Natural killer cell (primary cell): ENCODE data around the gene RNF175. TPM values are rescaled to one million over a fixed set of nuclear protein-coding genes. Genes with fewer than 3 reads are reported as not detected.

Source experiments
- ATAC-seq, 3 donors: fragments of 150-1000 bp in 2 of 3; fragments of 200-7000 bp in 1 of 3; cut with Tn5 transposase; 1 replicate in 1 of 3; 2 replicates in 2 of 3; pipeline ENCODE4 v1.10.0; 2021; ENCODE audit warnings: mild to moderate bottlenecking in 2 of 3, moderate library complexity in 2 of 3
- DNase-seq, 2 donors: peaks; one replicate each; pipeline versions ENCODE4 v3.0.0 to v3.0.0-alpha.2; 2013 to 2021; ENCODE audit warnings: mixed read lengths in 1 of 2
- H3K27ac ChIP-seq: one replicate; pipeline ENCODE4 v1.5.1; 2013; ENCODE audit warnings: mild to moderate bottlenecking, low read length
- H3K27me3 ChIP-seq: one replicate; pipeline ENCODE4 v1.6.1; 2013; ENCODE audit warnings: low read length; ENCODE audit not compliant: control insufficient read depth, insufficient read depth
- H3K36me3 ChIP-seq: one replicate; pipeline ENCODE4 v1.6.1; 2013; ENCODE audit warnings: low read length; ENCODE audit not compliant: control insufficient read depth, insufficient read depth
- H3K4me1 ChIP-seq: one replicate; pipeline ENCODE4 v1.6.1; 2013; ENCODE audit warnings: low read length; ENCODE audit not compliant: control insufficient read depth, insufficient read depth
- H3K4me3 ChIP-seq: one replicate; pipeline ENCODE4 v1.5.1; 2013; ENCODE audit warnings: low read length
- H3K9me3 ChIP-seq: one replicate; pipeline ENCODE4 v1.6.1; 2013; ENCODE audit warnings: low read length; ENCODE audit not compliant: control insufficient read depth, insufficient read depth
- H3K27ac Mint-ChIP-seq, 2 donors: one replicate each; pipeline ENCODE4 v1.8.0; 2022; ENCODE audit warnings: mild to moderate bottlenecking in 2 of 2, mixed read lengths in 2 of 2, moderate library complexity in 1 of 2
- H3K27me3 Mint-ChIP-seq, 2 donors: one replicate each; pipeline ENCODE4 v1.8.0; 2022; ENCODE audit warnings: low read depth in 2 of 2, mixed read lengths in 2 of 2
- H3K36me3 Mint-ChIP-seq: one replicate; pipeline ENCODE4 v1.8.0; 2022; ENCODE audit warnings: mixed read lengths
- H3K4me1 Mint-ChIP-seq, 2 donors: one replicate each; pipeline ENCODE4 v1.8.0; 2022; ENCODE audit warnings: mixed read lengths in 2 of 2
- H3K4me3 Mint-ChIP-seq: one replicate; pipeline ENCODE4 v1.8.0; 2022; ENCODE audit warnings: mild to moderate bottlenecking, moderate library complexity, mixed read lengths
- H3K9me3 Mint-ChIP-seq, 2 donors: one replicate each; pipeline ENCODE4 v1.8.0; 2022; ENCODE audit warnings: mixed read lengths in 2 of 2
- CTCF ChIP-seq: fragments of 200-600 bp; IDR thresholded peaks from one replicate; pipeline ENCODE4 v1.8.0; 2022; ENCODE audit warnings: antibody characterized with exemption
- WGBS: methylation state at CpG from one replicate; pipeline ENCODE4 v1.1.7; 2013; ENCODE audit warnings: missing lambda C conversion rate; ENCODE audit not compliant: insufficient coverage; 5-methylcytosine and 5-hydroxymethylcytosine counted together
- intact Hi-C: fragments of 100-400 bp; cut with micrococcal nuclease; formaldehyde crosslinking; loops from one replicate; pipeline ENCODE4 v1.14.2; 2022
- total RNA-seq, 4 donors: library from RNA; stranded (reverse); fragments of 120-200 nt in 1 of 4; gene quantifications; one replicate each; pipeline versions ENCODE4 v1.2.3 to v1.2.4, GENCODE V29; 2013 to 2022

The RNF175 gene
- total RNA-seq, 3 donors from 2014 or later (not counting 1 experiment from before 2014, with no cell fraction given) = 0.07 TPM; not detected in 2

DNA sequence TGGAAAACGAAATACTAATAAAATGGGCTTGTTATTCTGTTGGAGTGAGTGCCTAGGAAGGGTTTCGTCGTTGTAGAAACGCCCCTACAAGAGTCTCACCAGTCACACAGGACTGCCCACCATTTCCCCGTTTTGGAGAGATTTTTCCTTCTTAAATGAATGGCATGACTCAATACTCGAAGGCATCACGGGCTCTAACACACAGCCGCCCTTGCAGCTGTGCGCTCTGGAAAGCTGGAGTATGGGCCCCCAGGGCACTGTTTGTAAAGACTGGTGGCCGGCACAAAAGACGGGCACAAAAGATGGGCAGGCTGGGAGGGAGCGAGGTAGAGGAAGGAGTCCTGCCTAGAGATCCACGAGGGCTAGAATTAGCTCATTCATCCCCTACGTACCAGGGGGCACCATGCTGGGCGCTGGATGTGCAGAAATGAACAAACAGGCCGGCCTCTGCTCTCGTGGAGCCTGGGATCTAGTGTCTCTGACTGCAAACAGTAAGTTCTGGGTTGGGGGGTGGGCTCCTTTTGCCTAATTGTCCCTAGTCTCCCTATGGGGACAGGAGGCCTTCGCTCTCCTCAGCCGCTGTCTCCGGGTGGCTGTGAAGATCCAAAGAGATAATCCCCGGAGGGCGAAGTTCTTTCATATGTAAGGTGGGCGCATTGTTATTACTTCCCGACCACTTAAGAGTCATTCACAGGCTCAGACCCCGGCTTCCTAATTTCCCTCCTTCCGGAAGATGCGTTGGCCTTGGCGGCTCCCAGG, 30.1 kb upstream of the RNF175 start:
- Mint-ChIP-seq H3K27ac (no peak overlapping the region), H3K4me3 (no peak overlapping the region), H3K27me3 (peaks cover 74 to 82% of the 10 kb centered on the region in 2 donors), H3K4me1 (peaks cover 9 to 25% of the 10 kb centered on the region in 2 donors), H3K36me3 (no peaks in the 10 kb centered on the region), H3K9me3 (no peaks in the 10 kb centered on the region)
- Histone ChIP-seq H3K27ac (no peak overlapping the region), H3K4me3 (no peak overlapping the region), H3K27me3 (peaks cover 58% of the 10 kb centered on the region), H3K4me1 (peaks cover 42% of the 10 kb centered on the region), H3K9me3 (no peaks in the 10 kb centered on the region), H3K36me3 (no peaks in the 10 kb centered on the region)
- ATAC-seq (no peak), DNase-seq (no peak)
- 21% methylated on average over 25 of the region's 28 CpGs for WGBS
- TF ChIP-seq CTCF = no peak
- intact Hi-C loops = loop anchor here (10.0 kb wide), 1 partner anchor 1585 kb away; the partner anchor contains the start of gene MAP9

GRCh38 chr4:153788413-153789276, 28.8 kb upstream of the RNF175 start, which contains the start of gene SFRP2:
TSS of gene SFRP2 (minus strand) at chr4:153789083. CDS start at chr4:153788835, 248 bp downstream.
- no peak for ATAC-seq
- no peak for TF ChIP-seq CTCF
- Mint-ChIP-seq H3K4me3 (no peak within 1 kb of the TSS), H3K27me3 (peaks cover 71 to 80% of the 10 kb centered on the region in 2 donors), H3K36me3 (no peaks in the 10 kb centered on the region), H3K4me1 (peaks cover 9 to 25% of the 10 kb centered on the region in 2 donors), H3K9me3 (no peaks in the 10 kb centered on the region), H3K27ac (no peak within 1 kb of the TSS)
- Histone ChIP-seq H3K4me1 (peaks cover 42% of the 10 kb centered on the region), H3K4me3 (no peak within 1 kb of the TSS), H3K27ac (no peak within 1 kb of the TSS), H3K27me3 (peaks cover 54% of the 10 kb centered on the region), H3K9me3 (no peaks in the 10 kb centered on the region), H3K36me3 (no peaks in the 10 kb centered on the region)
- DNase-seq = peak in 1 of 2 donors; percentile 18
- intact Hi-C loops = loop anchor here (10.0 kb wide), 1 partner anchor 1586 kb away; the partner anchor contains the start of gene MAP9
- 3% methylated on average over 72 of the region's 72 CpGs for WGBS

DNA sequence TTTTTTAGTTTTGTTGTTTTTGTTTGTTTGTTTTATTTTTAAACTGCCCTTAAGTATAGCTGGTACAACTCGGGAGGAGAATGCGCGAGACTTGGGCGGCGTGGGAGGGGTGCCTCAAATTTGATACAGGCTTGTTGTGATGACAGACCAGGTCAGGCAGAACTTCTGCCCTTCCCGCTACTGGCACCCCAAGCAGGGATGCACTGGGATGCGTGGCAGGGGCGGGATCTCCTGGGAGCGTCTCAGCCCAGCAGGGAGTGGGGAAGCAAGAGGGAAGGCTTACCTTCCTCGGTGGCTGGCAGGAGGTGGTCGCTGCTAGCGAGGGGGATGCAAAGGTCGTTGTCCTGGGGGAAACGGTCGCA, 28.2 kb upstream of the RNF175 start:
- Mint-ChIP-seq H3K27ac (no peak overlapping the region), H3K4me1 (peaks cover 9 to 25% of the 10 kb centered on the region in 2 donors), H3K9me3 (no peaks in the 10 kb centered on the region), H3K27me3 (peaks cover 73 to 80% of the 10 kb centered on the region in 2 donors), H3K4me3 (no peak overlapping the region), H3K36me3 (no peaks in the 10 kb centered on the region)
- no peak for DNase-seq
- intact Hi-C loops = loop anchor here (10.0 kb wide), 1 partner anchor 1587 kb away; the partner anchor contains the start of gene MAP9
- peaks cover 50% of the 10 kb centered on the region for H3K27me3 ChIP-seq
- no peak for ATAC-seq
- H3K36me3 ChIP-seq = no peaks in the 10 kb centered on the region
- 9% methylated on average over 15 of the region's 15 CpGs for WGBS
- TF ChIP-seq CTCF = no peak
- H3K27ac ChIP-seq = no peak overlapping the region
- peaks cover 42% of the 10 kb centered on the region for H3K4me1 ChIP-seq
- no peak overlapping the region for H3K4me3 ChIP-seq
- no peaks in the 10 kb centered on the region for H3K9me3 ChIP-seq
